ENCODE data around the gene CACNA2D3. TPM values are rescaled to one million over a fixed set of nuclear protein-coding genes. Genes with fewer than 3 reads are reported as not detected.

Gene CACNA2D3
- total RNA-seq, 2 donors from 2014 or later, result 1.1 to 5.9 TPM

- Histone ChIP-seq H3K4me1 (replicated peaks) (no peaks in the 10 kb centered on the region), H3K27ac (no peak overlapping the region), H3K36me3 (no peaks in the 10 kb centered on the region), H3K4me3 (no peak overlapping the region), H3K9me3 (no peaks in the 10 kb centered on the region), H3K27me3 (replicated peaks; ENCODE audit: insufficient read depth) (no peaks in the 10 kb centered on the region)
- DNase-seq (ENCODE audit: low spot score), result no peak
- TF ChIP-seq CTCF (IDR thresholded peaks at IDR 0.05), result no peak
- TF ChIP-seq POLR2A (IDR thresholded peaks at IDR 0.05), result no peak
- no peak for TF ChIP-seq POLR2AphosphoS5 (IDR thresholded peaks at IDR 0.05)
- 68% methylated on average over 4 of the region's 4 CpGs for WGBS
- intact Hi-C loops (cut with DNase I), result no loop called here
Measured at GRCh38 chr3:54294214-54294613, 171.9 kb downstream of the CACNA2D3 start.

- intact Hi-C loops (cut with DNase I), result no loop called here
- no peaks in the 10 kb centered on the region for H3K27me3 ChIP-seq (replicated peaks; ENCODE audit: insufficient read depth)
- WGBS, result 69% methylated on average over 8 of the region's 8 CpGs
Measured at GRCh38 chr3:54296531-54296930, 174.2 kb downstream of the CACNA2D3 start.

GRCh38 chr3:54299169-54299935 lies 177.0 kb downstream of the CACNA2D3 start:
- Histone ChIP-seq H3K27ac (no peak overlapping the region), H3K9me3 (no peaks in the 10 kb centered on the region), H3K27me3 (replicated peaks; ENCODE audit: insufficient read depth) (no peaks in the 10 kb centered on the region), H3K4me3 (no peak overlapping the region), H3K36me3 (no peaks in the 10 kb centered on the region), H3K4me1 (replicated peaks) (no peaks in the 10 kb centered on the region)
- no peak for DNase-seq (ENCODE audit: low spot score)
- WGBS, result 55% methylated on average over 13 of the region's 13 CpGs
- intact Hi-C loops (cut with DNase I), result no loop called here
- TF ChIP-seq POLR2AphosphoS5 (IDR thresholded peaks at IDR 0.05) (no peak), POLR2A (IDR thresholded peaks at IDR 0.05) (no peak), CTCF (IDR thresholded peaks at IDR 0.05) (no peak)

More at GRCh38 chr3:54296531-54296930, 174.2 kb downstream of the CACNA2D3 start:
- TF ChIP-seq POLR2AphosphoS5 (IDR thresholded peaks at IDR 0.05), result no peak
- TF ChIP-seq CTCF (IDR thresholded peaks at IDR 0.05), result no peak
- TF ChIP-seq POLR2A (IDR thresholded peaks at IDR 0.05), result no peak
- H3K9me3 ChIP-seq, result no peaks in the 10 kb centered on the region
- H3K4me1 ChIP-seq (replicated peaks), result no peaks in the 10 kb centered on the region
- H3K4me3 ChIP-seq, result no peak overlapping the region
- no peak overlapping the region for H3K27ac ChIP-seq
- no peaks in the 10 kb centered on the region for H3K36me3 ChIP-seq
- no peak for DNase-seq (ENCODE audit: low spot score)

- H3K4me1 ChIP-seq (replicated peaks), result no peaks in the 10 kb centered on the region
- intact Hi-C loops (cut with DNase I), result no loop called here
- H3K4me3 ChIP-seq, result no peak overlapping the region
- H3K27ac ChIP-seq, result no peak overlapping the region
- no peak for DNase-seq (ENCODE audit: low spot score)
- WGBS, result 84% methylated on average over 7 of the region's 7 CpGs
- TF ChIP-seq POLR2A (IDR thresholded peaks at IDR 0.05) (no peak), POLR2AphosphoS5 (IDR thresholded peaks at IDR 0.05) (no peak), CTCF (IDR thresholded peaks at IDR 0.05) (no peak)
- H3K9me3 ChIP-seq, result no peaks in the 10 kb centered on the region
- no peaks in the 10 kb centered on the region for H3K36me3 ChIP-seq
- no peaks in the 10 kb centered on the region for H3K27me3 ChIP-seq (replicated peaks; ENCODE audit: insufficient read depth)
Measured at GRCh38 chr3:54303517-54304375, 181.4 kb downstream of the CACNA2D3 start.
